ENCODE results near the gene SEMA6B.

- TF ChIP-seq CTCF (optimal IDR thresholded peaks at IDR 0.05 in 1 of 3, IDR thresholded peaks at IDR 0.05 in 1 of 3, conservative IDR thresholded peaks at IDR 0.05 in 1 of 3; ENCODE audit: extremely low read depth in 1 of 3, insufficient read depth in 2 of 3, low read length in 3 of 3): no peak
- TF ChIP-seq EZH2 (IDR thresholded peaks at IDR 0.05; ENCODE audit: low read length): no peak
Measured at GRCh38 chr19:4516199-4516938, 43.1 kb downstream of the SEMA6B start.

All from keratinocyte (primary cell).